GM12872 (cell line): ENCODE data around the gene ANKS1B.

ENCODE experiments used
- CTCF ChIP-seq: IDR thresholded peaks from 3 replicates; pipeline ENCODE4 v1.5.1; 2011; ENCODE audit warnings: low read depth, mild to moderate bottlenecking, low read length, moderate library complexity; ENCODE audit not compliant: insufficient read depth

Gene ANKS1B

GRCh38 chr12:98751580-98752115 is 1233.1 kb downstream of the ANKS1B start:
- no peak for TF ChIP-seq CTCF

- no peak for TF ChIP-seq CTCF
Observed at GRCh38 chr12:98750511-98750910, 1234.2 kb downstream of the ANKS1B start.

GRCh38 chr12:98748463-98748862 is 1236.3 kb downstream of the ANKS1B start:
- no peak for TF ChIP-seq CTCF

- no peak for TF ChIP-seq CTCF
Observed at GRCh38 chr12:98745578-98746391, 1239.0 kb downstream of the ANKS1B start.

GRCh38 chr12:98744680-98745079 is 1240.1 kb downstream of the ANKS1B start:
- no peak for TF ChIP-seq CTCF

- peak; percentile 76 for TF ChIP-seq CTCF
Observed at GRCh38 chr12:98743362-98743953, 1241.3 kb downstream of the ANKS1B start.

- no peak for TF ChIP-seq CTCF
Observed at GRCh38 chr12:98741556-98742265, 1243.0 kb downstream of the ANKS1B start.
